HepG2 (cell line): ENCODE measurements around the gene ACAP2. TPM values are rescaled to one million over a fixed set of nuclear protein-coding genes. Genes with fewer than 3 reads are reported as not detected.

ENCODE experiments used
- ATAC-seq: fragments of 200-7000 bp; cut with Tn5 transposase; 3 replicates; pipeline ENCODE4 v1.9.1; 2020; ENCODE audit warnings: mild to moderate bottlenecking, moderate library complexity
- BruUV-seq: library from RNA; stranded (reverse); fragments of 400-500 nt; replicated peaks from 2 replicates; lab custom pipeline; 2021; lab: Mats Ljungman, UMichigan
- CTCF ChIA-PET: fragments of 300-600 bp; formaldehyde crosslinking; extraction: SDS; loops from one replicate; lab custom pipeline; 2021; ENCODE audit warnings: low total read pairs, inconsistent platforms, low intra/inter-chr PET ratio; lab: Yijun Ruan, JAX
- POLR2A ChIA-PET: fragments of 350-600 bp; sonication (Branson Sonifier 250); formaldehyde crosslinking; loops from one replicate; lab custom pipeline; 2020; ENCODE audit warnings: antibody characterized with exemption, inconsistent platforms; lab: Yijun Ruan, JAX
- DNase-seq: peaks from one replicate; pipeline ENCODE4 v3.0.0-alpha.2; 2015; ENCODE audit warnings: low spot score
- FAIRE-seq: peaks from 3 replicates; lab custom pipeline; 2011; peaks lifted over from hg19 to GRCh38; lab: Jason Lieb, UNC
- H2AFZ ChIP-seq: one replicate; pipeline ENCODE4 v1.6.1; 2011; ENCODE audit warnings: low read length, inconsistent platforms
- H3K27ac ChIP-seq: fragments of 300-600 bp; 3 replicates; pipeline ENCODE4 v1.8.0; 2011; ENCODE audit warnings: mixed run types, mild to moderate bottlenecking, mixed read lengths, low read length, inconsistent platforms; ENCODE audit not compliant: insufficient read depth; ENCODE audit errors: extremely low read length
- H3K27me3 ChIP-seq, 2 experiments: fragments of 200-600 bp in 1 of 2; 2 replicates in 1 of 2; 3 replicates in 1 of 2; pipeline versions ENCODE4 v1.6.0 to v1.8.0; 2011; ENCODE audit warnings: low read length in 2 of 2, mild to moderate bottlenecking in 2 of 2, moderate library complexity in 2 of 2, inconsistent platforms in 1 of 2; ENCODE audit not compliant: insufficient read depth in 2 of 2, control insufficient read depth in 1 of 2
- H3K36me3 ChIP-seq, 2 experiments: fragments of 200-600 bp in 1 of 2; replicated peaks in 1 of 2; 2 replicates in 1 of 2; 3 replicates in 1 of 2; pipeline versions ENCODE4 v1.5.1 to v1.8.0; 2011; ENCODE audit warnings: low read length in 2 of 2, inconsistent platforms in 1 of 2; ENCODE audit not compliant: insufficient read depth in 2 of 2, control insufficient read depth in 1 of 2
- H3K4me1 ChIP-seq: 2 replicates; pipeline ENCODE4 v1.5.1; 2012; ENCODE audit warnings: low read length, inconsistent platforms; ENCODE audit not compliant: insufficient read depth
- H3K4me2 ChIP-seq: 2 replicates; pipeline ENCODE4 v1.6.0; 2011; ENCODE audit warnings: low read depth, low read length, inconsistent platforms
- H3K4me3 ChIP-seq, 3 experiments: fragments of 200-600 bp in 1 of 3; sonication (generic), shearing (Covaris generic) in 1 of 3; replicated peaks in 1 of 3; 2 replicates each; pipeline ENCODE4 v1.5.1; 2011 to 2016; ENCODE audit warnings: low read length in 3 of 3, inconsistent platforms in 2 of 3, low read depth in 2 of 3, mild to moderate bottlenecking in 2 of 3, control low read depth in 1 of 3, mixed read lengths in 1 of 3; ENCODE audit not compliant: insufficient read depth in 1 of 3
- H3K79me2 ChIP-seq: one replicate; pipeline ENCODE4 v1.6.1; 2011; ENCODE audit warnings: low read length, inconsistent platforms; ENCODE audit not compliant: insufficient read depth
- H3K9ac ChIP-seq: 2 replicates; pipeline ENCODE4 v1.6.0; 2011; ENCODE audit warnings: mild to moderate bottlenecking, low read depth, low read length, inconsistent platforms; ENCODE audit not compliant: insufficient read depth
- H3K9me3 ChIP-seq: 2 replicates; pipeline ENCODE4 v1.5.1; 2012; ENCODE audit warnings: mild to moderate bottlenecking, low read length
- H4K20me1 ChIP-seq: 2 replicates; pipeline ENCODE4 v1.6.0; 2011; ENCODE audit warnings: inconsistent platforms, mild to moderate bottlenecking, low read length, moderate library complexity; ENCODE audit not compliant: insufficient read depth
- ARNT2 ChIP-seq: sonication (generic); formaldehyde crosslinking; IDR thresholded peaks from 2 replicates; pipeline ENCODE4 v1.8.0; 2022; ENCODE audit warnings: mild to moderate bottlenecking, low read depth, missing genetic modification reagents, moderate library complexity
- ATF1 ChIP-seq: IDR thresholded peaks from 2 replicates; pipeline ENCODE4 v1.6.1; 2016; ENCODE audit warnings: mild to moderate bottlenecking, control low read depth
- GPN1 ChIP-seq: sonication (generic); formaldehyde crosslinking; IDR thresholded peaks from 2 replicates; pipeline ENCODE4 v1.5.1; 2020; ENCODE audit warnings: missing genetic modification reagents, borderline replicate concordance
- GTF3A ChIP-seq: sonication (generic); formaldehyde crosslinking; conservative IDR thresholded peaks from 2 replicates; pipeline ENCODE4 v1.4.0; 2020; ENCODE audit warnings: mild to moderate bottlenecking, missing genetic modification reagents
- HCFC1 ChIP-seq: fragments of 150-350 bp; IDR thresholded peaks from 2 replicates; pipeline ENCODE4 v1.6.1; 2014; ENCODE audit warnings: low read depth, low read length
- SP4 ChIP-seq: sonication (generic); formaldehyde crosslinking; IDR thresholded peaks from 2 replicates; pipeline ENCODE4 v1.8.1; 2023; ENCODE audit warnings: mild to moderate bottlenecking, missing genetic modification reagents
- ZNF30 ChIP-seq: sonication (generic); formaldehyde crosslinking; IDR thresholded peaks from 2 replicates; pipeline ENCODE4 v1.5.0; 2020; ENCODE audit warnings: mild to moderate bottlenecking, missing genetic modification reagents
- ZNF512B ChIP-seq: sonication (generic); formaldehyde crosslinking; IDR thresholded peaks from 2 replicates; pipeline ENCODE4 v1.5.1; 2020; ENCODE audit warnings: missing genetic modification reagents, mild to moderate bottlenecking, borderline replicate concordance
- ZNF800 ChIP-seq: sonication (generic); formaldehyde crosslinking; IDR thresholded peaks from 2 replicates; pipeline ENCODE4 v1.4.0; 2020; ENCODE audit warnings: missing genetic modification reagents
- WGBS: methylation state at CpG from one replicate; pipeline ENCODE4 v1.1.6; 2017; ENCODE audit warnings: low lambda C conversion rate; 5-methylcytosine and 5-hydroxymethylcytosine counted together
- in situ Hi-C: cut with HindIII; loops from 2 replicates; pipeline ENCODE4 v1.10.0; 2017; ENCODE audit warnings: low pct_unique_long_range_greater_than_20kb; ENCODE audit not compliant: extremely low pct_ligation_motif_present
- intact Hi-C: fragments of 100-400 bp; cut with micrococcal nuclease; formaldehyde crosslinking; loops from one replicate; pipeline ENCODE4 v1.10.0; 2022; ENCODE audit not compliant: unreplicated experiment
- polyA plus RNA-seq, 8 experiments: library from polyadenylated mRNA; depleted of rRNA in 3 of 8; stranded (reverse) in 7 of 8; unstranded in 1 of 8; fragments of >200 nt; fragmentation: Illumina TruSeq in 4 of 8; extraction: Trizol in 4 of 8; gene quantifications; 2 replicates each; pipeline versions ENCODE4 v1.2.1 to v1.2.3, GENCODE V29; 2011 to 2016; ENCODE audit warnings: low read depth in 4 of 8, missing spikeins in 1 of 8, mixed read lengths in 1 of 8; ENCODE audit not compliant: insufficient read depth in 1 of 8
- total RNA-seq, 5 experiments: library from RNA; depleted of rRNA; stranded (reverse); fragments of >200 nt; fragmentation: Illumina TruSeq; extraction: Trizol; gene quantifications; 2 replicates each; pipeline ENCODE4 v1.2.3, GENCODE V29; 2016; ENCODE audit warnings: low read depth in 1 of 5

ACAP2 gene
- total and polyA plus RNA-seq, 2 of the 13 experiments (the other 11 are each of a cell fraction or from before 2014, with no cell fraction given): 7.3 to 23.9 TPM

- DNase-seq (no peak), ATAC-seq (no peak), FAIRE-seq (no peak)
- intact Hi-C loops (no loop called here), in situ Hi-C loops (no loop called here)
- Histone ChIP-seq H2AFZ (no peak overlapping the region), H3K9ac (no peak overlapping the region), H4K20me1 (no peaks in the 10 kb centered on the region), H3K4me1 (no peaks in the 10 kb centered on the region), H3K27ac (no peak overlapping the region), H3K27me3 (no peaks in the 10 kb centered on the region), H3K79me2 (peaks cover 9% of the 10 kb centered on the region), H3K36me3 (peaks cover 1 to 6% of the 10 kb centered on the region in 2 experiments; a peak in 2 of 5 replicates), H3K4me3 (no peak overlapping the region), H3K9me3 (no peaks in the 10 kb centered on the region), H3K4me2 (no peak overlapping the region)
- ChIA-PET POLR2A (no interaction called here), CTCF (no interaction called here)
- 98% methylated on average over 8 of the region's 8 CpGs for WGBS
- no TSS peak for BruUV-seq
- TF ChIP-seq SP4: no peak
- TF ChIP-seq ZNF800 (CRISPR knock-in tag): no peak
- TF ChIP-seq ATF1: no peak
- no peak for TF ChIP-seq ZNF30
- TF ChIP-seq ARNT2 (CRISPR knock-in tag): no peak
- TF ChIP-seq HCFC1: no peak
- no peak for TF ChIP-seq ZNF512B (CRISPR knock-in tag)
- TF ChIP-seq GPN1 (CRISPR knock-in tag): no peak
- no peak for TF ChIP-seq GTF3A (CRISPR knock-in tag)
These were observed 195.0 kb downstream of the ACAP2 start for GRCh38 chr3:195247863-195248189.
